Astrocyte (in vitro differentiated cells and primary cell): Measurements from ENCODE around the gene SSH2.

ENCODE experiments used
- CTCF ChIP-seq: IDR thresholded peaks from 2 replicates; pipeline ENCODE4 v1.5.1; 2011; ENCODE audit warnings: low read depth, mild to moderate bottlenecking, inconsistent platforms, low read length, moderate library complexity; ENCODE audit not compliant: insufficient read depth
- EZH2 ChIP-seq: IDR thresholded peaks from 2 replicates; pipeline ENCODE4 v1.6.1; 2012; ENCODE audit warnings: mild to moderate bottlenecking, low read length, inconsistent platforms; ENCODE audit not compliant: insufficient read depth

GRCh38 chr17:29728490-29728889, 201.5 kb downstream of the SSH2 start:
- no peak for TF ChIP-seq EZH2
- TF ChIP-seq CTCF: no peak
